ENCODE measurements around the gene RCE1. TPM values are rescaled to one million over a fixed set of nuclear protein-coding genes. Genes with fewer than 3 reads are reported as not detected.

Gene RCE1
- total and polyA plus RNA-seq, 10 donors, result 10.0 to 27.9 (median 17.7) TPM

DNA sequence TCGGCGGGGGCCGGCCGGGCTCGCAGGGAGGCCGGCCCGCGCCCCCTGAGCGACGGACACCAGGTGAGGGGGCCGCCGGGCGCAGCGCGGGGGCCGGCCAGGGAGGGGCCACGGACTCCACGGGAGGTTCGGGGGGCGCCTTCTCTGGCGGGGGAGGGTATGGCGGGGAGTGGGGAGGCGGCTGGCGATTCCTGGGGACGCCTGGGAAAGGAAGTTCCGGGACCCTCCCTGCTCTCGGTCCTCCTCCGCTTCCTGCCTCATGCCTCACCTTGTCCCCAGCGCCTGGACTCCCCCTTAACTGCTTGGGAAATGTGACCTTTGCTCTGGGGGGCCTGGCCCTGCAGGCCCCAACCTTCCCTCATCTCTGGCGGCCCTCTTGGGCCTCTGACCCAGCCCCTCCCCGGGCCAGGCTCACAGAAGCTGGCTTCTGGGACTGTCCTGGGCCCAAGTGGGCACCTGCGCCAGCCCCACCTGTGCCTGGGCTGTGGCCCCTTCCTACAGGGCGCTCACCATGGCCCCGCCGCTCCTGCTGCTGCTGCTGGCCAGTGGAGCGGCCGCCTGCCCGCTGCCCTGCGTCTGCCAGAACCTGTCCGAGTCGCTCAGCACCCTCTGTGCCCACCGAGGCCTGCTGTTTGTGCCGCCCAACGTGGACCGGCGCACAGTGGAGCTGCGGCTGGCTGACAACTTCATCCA is 14.1 kb downstream of the RCE1 start:
- intact Hi-C loops (cut with DNase I; ENCODE audit: low total_unique reads), result no loop called here
- peak; percentile 75 for DNase-seq
- peaks cover 0 to 22% (median 2%) of the 10 kb centered on the region in 6 donors for H3K36me3 ChIP-seq
- H3K27ac ChIP-seq, result peak overlapping the region in 3 of 8 donors; percentile 37 to 94 (median 58)
- peak overlapping the region in 7 of 8 donors; percentile 25 to 94 (median 86) for H3K4me3 ChIP-seq
- H3K27me3 ChIP-seq (replicated peaks in 1 of 7), result no peaks in the 10 kb centered on the region
- TF ChIP-seq, protein P1, sequence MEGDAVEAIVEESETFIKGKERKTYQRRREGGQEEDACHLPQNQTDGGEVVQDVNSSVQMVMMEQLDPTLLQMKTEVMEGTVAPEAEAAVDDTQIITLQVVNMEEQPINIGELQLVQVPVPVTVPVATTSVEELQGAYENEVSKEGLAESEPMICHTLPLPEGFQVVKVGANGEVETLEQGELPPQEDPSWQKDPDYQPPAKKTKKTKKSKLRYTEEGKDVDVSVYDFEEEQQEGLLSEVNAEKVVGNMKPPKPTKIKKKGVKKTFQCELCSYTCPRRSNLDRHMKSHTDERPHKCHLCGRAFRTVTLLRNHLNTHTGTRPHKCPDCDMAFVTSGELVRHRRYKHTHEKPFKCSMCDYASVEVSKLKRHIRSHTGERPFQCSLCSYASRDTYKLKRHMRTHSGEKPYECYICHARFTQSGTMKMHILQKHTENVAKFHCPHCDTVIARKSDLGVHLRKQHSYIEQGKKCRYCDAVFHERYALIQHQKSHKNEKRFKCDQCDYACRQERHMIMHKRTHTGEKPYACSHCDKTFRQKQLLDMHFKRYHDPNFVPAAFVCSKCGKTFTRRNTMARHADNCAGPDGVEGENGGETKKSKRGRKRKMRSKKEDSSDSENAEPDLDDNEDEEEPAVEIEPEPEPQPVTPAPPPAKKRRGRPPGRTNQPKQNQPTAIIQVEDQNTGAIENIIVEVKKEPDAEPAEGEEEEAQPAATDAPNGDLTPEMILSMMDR (IDR thresholded peaks at IDR 0.05 in 8 of 11, conservative IDR thresholded peaks at IDR 0.05 in 3 of 11), result no peak
- TF ChIP-seq POLR2A (IDR thresholded peaks at IDR 0.05), result no peak
- TF ChIP-seq POLR2AphosphoS5 (IDR thresholded peaks at IDR 0.05), result no peak
- H3K9me3 ChIP-seq, result no peaks in the 10 kb centered on the region
- H3K4me1 ChIP-seq, result peaks cover 5 to 52% (median 23%) of the 10 kb centered on the region in 6 donors
- 36 to 49% (median 40%) methylated on average over 14 to 46 of the region's 47 CpGs for WGBS, 5 donors

DNA sequence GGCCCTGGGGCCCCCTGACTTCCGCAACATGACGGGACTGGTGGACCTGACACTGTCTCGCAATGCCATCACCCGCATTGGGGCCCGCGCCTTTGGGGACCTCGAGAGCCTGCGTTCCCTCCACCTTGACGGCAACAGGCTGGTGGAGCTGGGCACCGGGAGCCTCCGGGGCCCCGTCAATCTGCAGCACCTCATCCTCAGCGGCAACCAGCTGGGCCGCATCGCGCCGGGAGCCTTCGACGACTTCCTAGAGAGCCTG is 14.6 kb downstream of the RCE1 start:
- Histone ChIP-seq H3K9me3 (no peaks in the 10 kb centered on the region), H3K4me1 (peaks cover 5 to 52% (median 23%) of the 10 kb centered on the region in 6 donors), H3K27me3 (replicated peaks in 1 of 7) (no peaks in the 10 kb centered on the region), H3K36me3 (peaks cover 0 to 22% (median 2%) of the 10 kb centered on the region in 6 donors), H3K27ac (peak overlapping the region in 2 of 8 donors; percentile 58 to 94), H3K4me3 (peak overlapping the region in 2 of 8 donors; percentile 86 to 93)
- intact Hi-C loops (cut with DNase I; ENCODE audit: low total_unique reads), result no loop called here
- peak; percentile 75 for DNase-seq
- WGBS, 5 donors, result 92 to 96% (median 93%) methylated on average over 2 to 19 of the region's 19 CpGs
- TF ChIP-seq POLR2A (IDR thresholded peaks at IDR 0.05), result no peak
- TF ChIP-seq, protein P1 (IDR thresholded peaks at IDR 0.05 in 8 of 11, conservative IDR thresholded peaks at IDR 0.05 in 3 of 11), result no peak
- no peak for TF ChIP-seq POLR2AphosphoS5 (IDR thresholded peaks at IDR 0.05)

DNA sequence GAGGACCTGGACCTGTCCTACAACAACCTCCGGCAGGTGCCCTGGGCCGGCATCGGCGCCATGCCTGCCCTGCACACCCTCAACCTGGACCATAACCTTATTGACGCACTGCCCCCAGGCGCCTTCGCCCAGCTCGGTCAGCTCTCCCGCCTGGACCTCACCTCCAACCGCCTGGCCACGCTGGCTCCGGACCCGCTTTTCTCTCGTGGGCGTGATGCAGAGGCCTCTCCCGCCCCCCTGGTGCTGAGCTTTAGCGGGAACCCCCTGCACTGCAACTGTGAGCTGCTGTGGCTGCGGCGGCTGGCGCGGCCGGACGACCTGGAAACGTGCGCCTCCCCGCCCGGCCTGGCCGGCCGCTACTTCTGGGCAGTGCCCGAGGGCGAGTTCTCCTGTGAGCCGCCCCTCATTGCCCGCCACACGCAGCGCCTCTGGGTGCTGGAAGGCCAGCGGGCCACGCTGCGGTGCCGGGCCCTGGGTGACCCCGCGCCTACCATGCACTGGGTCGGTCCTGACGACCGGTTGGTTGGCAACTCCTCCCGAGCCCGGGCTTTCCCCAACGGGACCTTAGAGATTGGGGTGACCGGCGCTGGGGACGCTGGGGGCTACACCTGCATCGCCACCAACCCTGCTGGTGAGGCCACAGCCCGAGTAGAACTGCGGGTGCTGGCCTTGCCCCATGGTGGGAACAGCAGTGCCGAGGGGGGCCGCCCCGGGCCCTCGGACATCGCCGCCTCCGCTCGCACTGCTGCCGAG is 15.1 kb downstream of the RCE1 start:
- Histone ChIP-seq H3K27ac (no peak overlapping the region), H3K9me3 (no peaks in the 10 kb centered on the region), H3K36me3 (peaks cover 0 to 22% (median 2%) of the 10 kb centered on the region in 6 donors), H3K27me3 (replicated peaks in 1 of 7) (no peaks in the 10 kb centered on the region), H3K4me3 (no peak overlapping the region), H3K4me1 (peaks cover 5 to 52% (median 23%) of the 10 kb centered on the region in 6 donors)
- 95 to 96% (median 95%) methylated on average over 31 to 62 of the region's 62 CpGs for WGBS, 5 donors
- DNase-seq, result peak; percentile 77
- TF ChIP-seq POLR2A (IDR thresholded peaks at IDR 0.05), result no peak
- TF ChIP-seq, protein P1 (IDR thresholded peaks at IDR 0.05 in 8 of 11, conservative IDR thresholded peaks at IDR 0.05 in 3 of 11), result no peak
- no peak for TF ChIP-seq POLR2AphosphoS5 (IDR thresholded peaks at IDR 0.05)
- intact Hi-C loops (cut with DNase I; ENCODE audit: low total_unique reads), result no loop called here

All from spleen (tissue), 11 donors.